ENCODE measurements around the gene TUBE1.

The TUBE1 gene

DNA sequence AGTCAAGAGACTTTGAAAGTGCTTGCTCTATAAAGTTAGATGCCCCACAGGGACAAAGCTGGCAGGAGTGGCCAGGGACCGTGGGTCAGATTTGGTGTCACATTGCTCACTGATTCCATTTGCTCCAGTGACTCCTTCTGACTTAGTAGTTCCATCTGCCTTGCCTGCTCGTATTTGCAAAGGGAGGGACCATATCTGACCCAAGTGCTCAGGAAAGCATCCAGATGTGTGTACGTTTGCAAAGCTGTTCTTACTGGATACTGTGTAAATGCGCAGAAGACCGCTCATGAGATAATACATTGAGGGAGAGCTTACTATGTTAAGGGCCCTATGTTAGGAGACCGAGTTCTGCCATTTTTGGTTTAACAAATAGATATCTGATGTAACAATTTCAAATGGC is 54.6 kb downstream of the TUBE1 start:
- H3K4me2 ChIP-seq (ENCODE audit: low read depth, low read length) = no peak overlapping the region
- H3F3A ChIP-seq (ENCODE audit: insufficient read depth, low read length) = no peaks in the 10 kb centered on the region
- H3K27me3 ChIP-seq (replicated peaks; ENCODE audit: insufficient read depth, low read length) = no peaks in the 10 kb centered on the region
- no peaks in the 10 kb centered on the region for H3K36me3 ChIP-seq (replicated peaks; ENCODE audit: insufficient read depth, low read length)
- H4K20me1 ChIP-seq (ENCODE audit: insufficient read depth, low read length) = no peaks in the 10 kb centered on the region
- H3K9me3 ChIP-seq (replicated peaks; ENCODE audit: insufficient read depth, low read length) = no peaks in the 10 kb centered on the region
- no peak overlapping the region for H3K27ac ChIP-seq (ENCODE audit: low read length)
- no peak overlapping the region for H3K4me3 ChIP-seq (ENCODE audit: low read length)
- no peaks in the 10 kb centered on the region for H3K9me2 ChIP-seq (replicated peaks; ENCODE audit: insufficient read depth, low read length)
- TF ChIP-seq, protein P1, sequence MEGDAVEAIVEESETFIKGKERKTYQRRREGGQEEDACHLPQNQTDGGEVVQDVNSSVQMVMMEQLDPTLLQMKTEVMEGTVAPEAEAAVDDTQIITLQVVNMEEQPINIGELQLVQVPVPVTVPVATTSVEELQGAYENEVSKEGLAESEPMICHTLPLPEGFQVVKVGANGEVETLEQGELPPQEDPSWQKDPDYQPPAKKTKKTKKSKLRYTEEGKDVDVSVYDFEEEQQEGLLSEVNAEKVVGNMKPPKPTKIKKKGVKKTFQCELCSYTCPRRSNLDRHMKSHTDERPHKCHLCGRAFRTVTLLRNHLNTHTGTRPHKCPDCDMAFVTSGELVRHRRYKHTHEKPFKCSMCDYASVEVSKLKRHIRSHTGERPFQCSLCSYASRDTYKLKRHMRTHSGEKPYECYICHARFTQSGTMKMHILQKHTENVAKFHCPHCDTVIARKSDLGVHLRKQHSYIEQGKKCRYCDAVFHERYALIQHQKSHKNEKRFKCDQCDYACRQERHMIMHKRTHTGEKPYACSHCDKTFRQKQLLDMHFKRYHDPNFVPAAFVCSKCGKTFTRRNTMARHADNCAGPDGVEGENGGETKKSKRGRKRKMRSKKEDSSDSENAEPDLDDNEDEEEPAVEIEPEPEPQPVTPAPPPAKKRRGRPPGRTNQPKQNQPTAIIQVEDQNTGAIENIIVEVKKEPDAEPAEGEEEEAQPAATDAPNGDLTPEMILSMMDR (IDR thresholded peaks at IDR 0.05; ENCODE audit: low read length) = no peak
- TF ChIP-seq EZH2 (optimal IDR thresholded peaks at IDR 0.05; ENCODE audit: low read depth, low read length) = no peak
- no peak for TF ChIP-seq EZH2phosphoT487 (IDR thresholded peaks at IDR 0.05; ENCODE audit: low read length)
- H3K79me2 ChIP-seq (ENCODE audit: low read length) = no peaks in the 10 kb centered on the region
- DNase-seq = no peak
- H2AFZ ChIP-seq (ENCODE audit: low read length) = no peak overlapping the region
- H3K4me1 ChIP-seq (ENCODE audit: low read length) = no peaks in the 10 kb centered on the region
- no peak overlapping the region for H3K9ac ChIP-seq (ENCODE audit: low read length)

DNA sequence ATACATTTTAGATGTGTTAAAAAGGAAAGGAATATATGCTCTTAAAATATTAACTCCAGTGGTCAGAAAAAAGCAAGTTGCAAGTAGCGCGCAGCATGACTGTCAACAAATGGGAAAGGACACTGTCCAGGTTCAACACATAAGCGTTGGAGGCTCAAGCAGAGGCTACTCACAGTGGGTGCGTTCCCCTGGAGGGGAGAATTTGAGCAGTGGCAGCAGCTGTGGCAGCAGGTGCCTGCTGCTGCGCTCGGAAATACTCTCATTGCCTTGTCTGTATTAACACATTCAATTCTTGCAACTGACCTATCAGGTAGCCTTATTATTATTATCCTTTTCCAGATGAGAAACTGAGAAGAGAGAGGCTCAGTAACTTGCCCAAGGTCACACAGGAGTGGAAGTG is 55.3 kb downstream of the TUBE1 start:
- DNase-seq = no peak
- no peaks in the 10 kb centered on the region for H3K79me2 ChIP-seq (ENCODE audit: low read length)
- H3K4me3 ChIP-seq (ENCODE audit: low read length) = no peak overlapping the region
- no peaks in the 10 kb centered on the region for H3K9me2 ChIP-seq (replicated peaks; ENCODE audit: insufficient read depth, low read length)
- no peaks in the 10 kb centered on the region for H3K4me1 ChIP-seq (ENCODE audit: low read length)
- H3K27ac ChIP-seq (ENCODE audit: low read length) = no peak overlapping the region
- no peaks in the 10 kb centered on the region for H4K20me1 ChIP-seq (ENCODE audit: insufficient read depth, low read length)
- no peaks in the 10 kb centered on the region for H3F3A ChIP-seq (ENCODE audit: insufficient read depth, low read length)
- H3K36me3 ChIP-seq (replicated peaks; ENCODE audit: insufficient read depth, low read length) = no peaks in the 10 kb centered on the region
- H3K9me3 ChIP-seq (replicated peaks; ENCODE audit: insufficient read depth, low read length) = no peaks in the 10 kb centered on the region
- no peak overlapping the region for H3K4me2 ChIP-seq (ENCODE audit: low read depth, low read length)
- TF ChIP-seq EZH2phosphoT487 (IDR thresholded peaks at IDR 0.05; ENCODE audit: low read length) (no peak), EZH2 (optimal IDR thresholded peaks at IDR 0.05; ENCODE audit: low read depth, low read length) (no peak)
- TF ChIP-seq, protein P1 (IDR thresholded peaks at IDR 0.05; ENCODE audit: low read length) = no peak
- no peak overlapping the region for H2AFZ ChIP-seq (ENCODE audit: low read length)
- H3K9ac ChIP-seq (ENCODE audit: low read length) = no peak overlapping the region
- no peaks in the 10 kb centered on the region for H3K27me3 ChIP-seq (replicated peaks; ENCODE audit: insufficient read depth, low read length)

DNA sequence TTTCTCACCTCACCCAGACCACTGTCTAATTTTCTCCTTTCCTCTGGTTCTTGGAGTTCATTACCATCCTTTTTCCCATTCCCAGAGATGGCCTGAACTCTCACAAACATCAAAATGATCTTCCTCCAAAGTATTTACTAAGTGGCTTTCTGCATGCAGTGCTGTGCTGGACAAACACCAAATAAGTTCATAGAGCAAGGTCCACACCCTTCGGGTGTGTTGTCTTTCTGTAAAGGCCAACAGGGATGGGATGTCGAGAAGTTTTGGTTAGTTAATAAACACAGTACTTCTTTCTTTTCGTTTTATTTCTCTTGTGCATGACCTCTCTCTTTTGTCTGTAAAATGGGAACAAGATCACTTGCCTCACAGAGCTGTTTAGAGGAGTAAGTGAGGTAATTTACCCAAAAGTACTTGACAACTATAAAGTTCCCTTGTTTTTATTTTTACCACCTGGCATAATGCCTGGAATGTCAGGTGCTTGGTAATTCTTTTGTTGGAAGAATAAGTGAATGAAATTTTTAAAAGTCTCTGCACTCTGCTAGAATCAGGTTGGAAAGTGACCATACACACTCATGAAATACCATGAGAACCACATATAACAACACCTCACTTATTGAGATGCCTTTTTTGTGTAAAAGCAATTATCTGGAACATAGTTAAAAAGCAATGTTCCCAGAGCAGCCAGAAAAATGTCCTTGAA is 56.2 kb downstream of the TUBE1 start:
- H3K79me2 ChIP-seq (ENCODE audit: low read length) = no peaks in the 10 kb centered on the region
- no peaks in the 10 kb centered on the region for H3K4me1 ChIP-seq (ENCODE audit: low read length)
- DNase-seq = no peak
- TF ChIP-seq EZH2 (optimal IDR thresholded peaks at IDR 0.05; ENCODE audit: low read depth, low read length) = no peak
- TF ChIP-seq EZH2phosphoT487 (IDR thresholded peaks at IDR 0.05; ENCODE audit: low read length) = no peak
- TF ChIP-seq, protein P1 (IDR thresholded peaks at IDR 0.05; ENCODE audit: low read length) = no peak
- H3K36me3 ChIP-seq (replicated peaks; ENCODE audit: insufficient read depth, low read length) = no peaks in the 10 kb centered on the region
- no peaks in the 10 kb centered on the region for H3K9me2 ChIP-seq (replicated peaks; ENCODE audit: insufficient read depth, low read length)
- H3K27me3 ChIP-seq (replicated peaks; ENCODE audit: insufficient read depth, low read length) = no peaks in the 10 kb centered on the region
- H3K9ac ChIP-seq (ENCODE audit: low read length) = no peak overlapping the region
- H3K27ac ChIP-seq (ENCODE audit: low read length) = no peak overlapping the region
- no peak overlapping the region for H3K4me3 ChIP-seq (ENCODE audit: low read length)
- H3K4me2 ChIP-seq (ENCODE audit: low read depth, low read length) = no peak overlapping the region
- no peak overlapping the region for H2AFZ ChIP-seq (ENCODE audit: low read length)
- no peaks in the 10 kb centered on the region for H3F3A ChIP-seq (ENCODE audit: insufficient read depth, low read length)
- no peaks in the 10 kb centered on the region for H4K20me1 ChIP-seq (ENCODE audit: insufficient read depth, low read length)
- no peaks in the 10 kb centered on the region for H3K9me3 ChIP-seq (replicated peaks; ENCODE audit: insufficient read depth, low read length)
